SK-N-SH (cell line): ENCODE data around the gene DYNC1H1. TPM values are rescaled to one million over a fixed set of nuclear protein-coding genes. Genes with fewer than 3 reads are reported as not detected.

Source experiments
- CTCF ChIA-PET: fragments of 300-600, 350-600 bp; formaldehyde crosslinking; extraction: SDS; loops from one replicate; lab custom pipeline; 2021; lab: Yijun Ruan, JAX
- POLR2A ChIA-PET: fragments of 350-600 bp; sonication (Branson Sonifier 250); formaldehyde crosslinking; extraction: SDS; loops from one replicate; lab custom pipeline; 2020; ENCODE audit warnings: antibody characterized with exemption, inconsistent platforms; lab: Yijun Ruan, JAX
- DNase-seq: peaks from one replicate; pipeline ENCODE4 v3.0.0; 2012
- H2AFZ ChIP-seq: fragments of 200-600 bp; sonication (generic); 2 replicates; pipeline ENCODE4 v1.8.1; 2016; ENCODE audit warnings: antibody characterized with exemption, mild to moderate bottlenecking, low read depth
- H3F3A ChIP-seq: fragments of 200-600 bp; sonication (generic); replicated peaks from 2 replicates; pipeline ENCODE3; 2016; ENCODE audit warnings: antibody characterized with exemption, mild to moderate bottlenecking; ENCODE audit not compliant: insufficient read depth
- H3K27ac ChIP-seq, 2 experiments: fragments of 200-500 bp in 1 of 2; fragments of 200-600 bp in 1 of 2; sonication (Bioruptor generic) in 1 of 2; sonication (generic), shearing (Covaris generic) in 1 of 2; 2 replicates each; pipeline versions ENCODE4 v1.5.1 to v1.6.1; 2014 to 2016; ENCODE audit warnings: low read depth in 2 of 2, inconsistent platforms in 1 of 2, low read length in 1 of 2, mild to moderate bottlenecking in 1 of 2, mixed read lengths in 1 of 2
- H3K27me3 ChIP-seq: fragments of 200-600 bp; sonication (generic), shearing (Covaris generic); 2 replicates; pipeline ENCODE4 v1.6.1; 2016; ENCODE audit warnings: mixed run types; ENCODE audit not compliant: insufficient read depth
- H3K36me3 ChIP-seq, 2 experiments: fragments of 200-500 bp in 1 of 2; fragments of 200-600 bp in 1 of 2; sonication (Bioruptor generic) in 1 of 2; sonication (generic) in 1 of 2; replicated peaks in 1 of 2; 2 replicates each; pipeline versions ENCODE3 to v1.5.1; 2014 to 2016; ENCODE audit warnings: low read length in 1 of 2, mild to moderate bottlenecking in 1 of 2; ENCODE audit not compliant: insufficient read depth in 2 of 2, control insufficient read depth in 1 of 2
- H3K4me1 ChIP-seq, 2 experiments: fragments of 200-500 bp in 1 of 2; fragments of 200-600 bp in 1 of 2; sonication (Bioruptor generic) in 1 of 2; sonication (generic), shearing (Covaris generic) in 1 of 2; 2 replicates each; pipeline versions ENCODE4 v1.5.1 to v1.6.1; 2014 to 2016; ENCODE audit warnings: low read depth in 1 of 2, low read length in 1 of 2, mixed run types in 1 of 2; ENCODE audit not compliant: insufficient read depth in 2 of 2, control insufficient read depth in 1 of 2
- H3K4me2 ChIP-seq: fragments of 200-600 bp; sonication (generic), shearing (Covaris generic); 2 replicates; pipeline ENCODE4 v1.6.1; 2017; ENCODE audit warnings: mixed run types
- H3K4me3 ChIP-seq, 2 experiments: fragments of 200-500 bp in 1 of 2; fragments of 200-600 bp in 1 of 2; sonication (Bioruptor generic) in 1 of 2; sonication (generic), shearing (Covaris generic) in 1 of 2; 2 replicates each; pipeline versions ENCODE4 v1.5.1 to v1.8.1; 2014 to 2016; ENCODE audit warnings: low read depth in 2 of 2, inconsistent platforms in 1 of 2, low read length in 1 of 2, mild to moderate bottlenecking in 1 of 2, mixed read lengths in 1 of 2, moderate library complexity in 1 of 2
- H3K79me2 ChIP-seq: fragments of 200-600 bp; sonication (generic); 2 replicates; pipeline ENCODE4 v1.8.1; 2017; ENCODE audit warnings: mild to moderate bottlenecking; ENCODE audit not compliant: insufficient read depth
- H3K9ac ChIP-seq: fragments of 200-600 bp; sonication (generic); 2 replicates; pipeline ENCODE4 v1.6.1; 2017; ENCODE audit warnings: mixed run types
- H3K9me2 ChIP-seq: fragments of 200-600 bp; sonication (generic); 2 replicates; pipeline ENCODE4 v1.6.1; 2017; ENCODE audit warnings: mixed run types
- H3K9me3 ChIP-seq: fragments of 200-600 bp; sonication (generic); 2 replicates; pipeline ENCODE4 v1.6.1; 2017; ENCODE audit warnings: mixed run types, mild to moderate bottlenecking, moderate library complexity
- H4K20me1 ChIP-seq: fragments of 200-600 bp; sonication (generic); 2 replicates; pipeline ENCODE4 v1.6.1; 2017; ENCODE audit warnings: mild to moderate bottlenecking, mixed run types; ENCODE audit not compliant: insufficient read depth
- CTCF ChIP-seq: fragments of 200-600 bp; sonication (generic); IDR thresholded peaks from 2 replicates; pipeline ENCODE4 v1.6.1; 2017; ENCODE audit warnings: antibody characterized with exemption, mild to moderate bottlenecking, moderate library complexity
- EP300 ChIP-seq, 2 experiments: IDR thresholded peaks; 2 replicates each; pipeline versions ENCODE4 v1.4.0 to v1.6.1; 2012; ENCODE audit warnings: borderline replicate concordance in 1 of 2, low read depth in 1 of 2, low read length in 1 of 2
- EZH2phosphoT487 ChIP-seq: fragments of 200-600 bp; sonication (generic); IDR thresholded peaks from 2 replicates; pipeline ENCODE4 v1.6.1; 2017; ENCODE audit warnings: low read depth, mixed run types, mild to moderate bottlenecking, antibody characterized with exemption, moderate library complexity, borderline replicate concordance
- GABPA ChIP-seq: IDR thresholded peaks from 2 replicates; pipeline ENCODE4 v1.4.0; 2012; ENCODE audit warnings: low read depth, mild to moderate bottlenecking
- GATA2 ChIP-seq: sonication (generic); formaldehyde crosslinking; IDR thresholded peaks from 2 replicates; pipeline ENCODE4 v1.5.0; 2020; ENCODE audit warnings: mild to moderate bottlenecking, missing genetic modification reagents
- JUND ChIP-seq: IDR thresholded peaks from 2 replicates; pipeline ENCODE4 v1.4.0; 2012
- MEF2A ChIP-seq: IDR thresholded peaks from 2 replicates; pipeline ENCODE4 v1.4.0; 2012; ENCODE audit warnings: low read depth, borderline replicate concordance
- NFIC ChIP-seq: IDR thresholded peaks from 2 replicates; pipeline ENCODE4 v1.4.0; 2012; ENCODE audit warnings: borderline replicate concordance
- RAD21 ChIP-seq: IDR thresholded peaks from 2 replicates; pipeline ENCODE4 v1.6.1; 2012; ENCODE audit warnings: mild to moderate bottlenecking, low read length
- SIN3A ChIP-seq: IDR thresholded peaks from 2 replicates; pipeline ENCODE4 v1.6.1; 2012; ENCODE audit warnings: low read depth, mild to moderate bottlenecking, low read length, moderate library complexity, borderline replicate concordance
- SMC3 ChIP-seq: IDR thresholded peaks from 2 replicates; pipeline ENCODE4 v1.6.1; 2012; ENCODE audit warnings: low read depth, low read length, improper control_type of control experiment
- TAF1 ChIP-seq: IDR thresholded peaks from 2 replicates; pipeline ENCODE4 v1.6.1; 2012; ENCODE audit warnings: low read depth, mild to moderate bottlenecking, low read length, moderate library complexity, borderline replicate concordance
- USF2 ChIP-seq: fragments of 150-350 bp; IDR thresholded peaks from 2 replicates; pipeline ENCODE4 v1.6.1; 2017; ENCODE audit warnings: antibody characterized with exemption, low read length, low read depth, borderline replicate concordance
- WGBS: methylation state at CpG from one replicate; pipeline ENCODE4 v1.1.6; 2017; ENCODE audit warnings: low lambda C conversion rate; 5-methylcytosine and 5-hydroxymethylcytosine counted together
- polyA plus RNA-seq, 3 experiments: library from polyadenylated mRNA; depleted of rRNA; stranded (reverse); fragments of >200 nt; gene quantifications; 2 replicates each; pipeline ENCODE4 v1.2.3, GENCODE V29; 2012

Gene DYNC1H1
- polyA plus RNA-seq, 1 of the 3 experiments (the other 2 are of a cell fraction): 140 TPM

- no peaks in the 10 kb centered on the region for H3K79me2 ChIP-seq
- 94% methylated on average over 22 of the region's 23 CpGs for WGBS
- H3K9me2 ChIP-seq: no peaks in the 10 kb centered on the region
- no peak overlapping the region for H3K4me2 ChIP-seq
- H3K27me3 ChIP-seq: no peaks in the 10 kb centered on the region
- H3K36me3 ChIP-seq: peaks cover 20 to 38% of the 10 kb centered on the region in 2 experiments
- H3K27ac ChIP-seq: no peak overlapping the region
- no peak overlapping the region for H3K9ac ChIP-seq
- no peaks in the 10 kb centered on the region for H3K9me3 ChIP-seq
- no peak for DNase-seq
- TF ChIP-seq USF2 (no peak), TAF1 (no peak), JUND (no peak), MEF2A (no peak), GATA2 (CRISPR knock-in tag) (no peak), RAD21 (no peak), SMC3 (no peak), NFIC (no peak), EZH2phosphoT487 (no peak), EP300 (IDR thresholded peaks at IDR 0.05; ENCODE audit: borderline replicate concordance in 1 of 2, low read depth in 1 of 2, low read length in 1 of 2) (no peak), GABPA (no peak), SIN3A (no peak), CTCF (no peak)
- TF ChIP-seq, all 33 proteins: peak for 0
- Histone ChIP-seq H4K20me1 (no peaks in the 10 kb centered on the region), H3K4me1 (no peaks in the 10 kb centered on the region), H3F3A (no peaks in the 10 kb centered on the region), H2AFZ (no peak overlapping the region), H3K4me3 (no peak overlapping the region)
- ChIA-PET POLR2A (no interaction called here), CTCF (interaction anchor here (0.9 to 1.4 kb wide), 2 partner anchors 45 to 145 kb away, joined by 3 to 4 read pairs; no protein-coding TSS in a partner anchor)
Observed at GRCh38 chr14:101915871-101916815, 48.2 kb upstream of the DYNC1H1 start.
